Measurements from ENCODE around the gene LPAR2.

Gene LPAR2

GRCh38 chr19:19656451-19657396 is 28.7 kb upstream of the LPAR2 start:
- H3K27ac ChIP-seq, result no peak overlapping the region

GRCh38 chr19:19655641-19656343 is 27.8 kb upstream of the LPAR2 start:
- no peak for TF ChIP-seq CTCF (IDR thresholded peaks at IDR 0.05)
- no peak overlapping the region for H3K27ac ChIP-seq
- H3K9me3 ChIP-seq (ENCODE audit: control insufficient read depth, low read length), result no peaks in the 10 kb centered on the region
- H3K79me2 ChIP-seq, result peaks cover 2% of the 10 kb centered on the region
- H3K9ac ChIP-seq, result no peak overlapping the region
- no peaks in the 10 kb centered on the region for H3K4me1 ChIP-seq
- no peak overlapping the region for H3K4me3 ChIP-seq (ENCODE audit: low read depth, low read length)
- no peaks in the 10 kb centered on the region for H3K36me3 ChIP-seq (ENCODE audit: control insufficient read depth, insufficient read depth, low read length)
- H3K4me2 ChIP-seq (ENCODE audit: low read length), result no peak overlapping the region
- no peaks in the 10 kb centered on the region for H3K27me3 ChIP-seq (ENCODE audit: control insufficient read depth, insufficient read depth, low read length)
- no peak overlapping the region for H2AFZ ChIP-seq

More at GRCh38 chr19:19656451-19657396, 28.7 kb upstream of the LPAR2 start:
- Histone ChIP-seq H3K36me3 (ENCODE audit: control insufficient read depth, insufficient read depth, low read length) (no peaks in the 10 kb centered on the region), H3K27me3 (ENCODE audit: control insufficient read depth, insufficient read depth, low read length) (no peaks in the 10 kb centered on the region), H3K9me3 (ENCODE audit: control insufficient read depth, low read length) (no peaks in the 10 kb centered on the region), H3K79me2 (peaks cover 2% of the 10 kb centered on the region), H3K4me2 (ENCODE audit: low read length) (no peak overlapping the region), H3K9ac (no peak overlapping the region), H3K4me3 (ENCODE audit: low read depth, low read length) (no peak overlapping the region), H2AFZ (no peak overlapping the region), H3K4me1 (peaks cover 1% of the 10 kb centered on the region)
- TF ChIP-seq CTCF (IDR thresholded peaks at IDR 0.05), result no peak

- H3K4me1 ChIP-seq, result no peaks in the 10 kb centered on the region
- H3K79me2 ChIP-seq, result peaks cover 2% of the 10 kb centered on the region
- no peaks in the 10 kb centered on the region for H3K36me3 ChIP-seq (ENCODE audit: control insufficient read depth, insufficient read depth, low read length)
These were observed 27.1 kb upstream of the LPAR2 start for GRCh38 chr19:19655051-19655594.

GRCh38 chr19:19654441-19654840 is 26.4 kb upstream of the LPAR2 start:
- no peak overlapping the region for H3K27ac ChIP-seq
- no peaks in the 10 kb centered on the region for H3K9me3 ChIP-seq (ENCODE audit: control insufficient read depth, low read length)
- no peaks in the 10 kb centered on the region for H3K36me3 ChIP-seq (ENCODE audit: control insufficient read depth, insufficient read depth, low read length)
- H3K4me3 ChIP-seq (ENCODE audit: low read depth, low read length), result no peak overlapping the region
- no peak for TF ChIP-seq CTCF (IDR thresholded peaks at IDR 0.05)
- H3K9ac ChIP-seq, result no peak overlapping the region
- H3K4me1 ChIP-seq, result no peaks in the 10 kb centered on the region
- no peaks in the 10 kb centered on the region for H3K27me3 ChIP-seq (ENCODE audit: control insufficient read depth, insufficient read depth, low read length)
- no peak overlapping the region for H3K4me2 ChIP-seq (ENCODE audit: low read length)
- no peak overlapping the region for H2AFZ ChIP-seq
- peaks cover 2% of the 10 kb centered on the region for H3K79me2 ChIP-seq

More at GRCh38 chr19:19655051-19655594, 27.1 kb upstream of the LPAR2 start:
- no peaks in the 10 kb centered on the region for H3K27me3 ChIP-seq (ENCODE audit: control insufficient read depth, insufficient read depth, low read length)
- no peak overlapping the region for H3K27ac ChIP-seq
- TF ChIP-seq CTCF (IDR thresholded peaks at IDR 0.05), result no peak
- no peaks in the 10 kb centered on the region for H3K9me3 ChIP-seq (ENCODE audit: control insufficient read depth, low read length)
- no peak overlapping the region for H2AFZ ChIP-seq
- H3K9ac ChIP-seq, result no peak overlapping the region
- H3K4me3 ChIP-seq (ENCODE audit: low read depth, low read length), result no peak overlapping the region
- H3K4me2 ChIP-seq (ENCODE audit: low read length), result no peak overlapping the region
